ENCODE results near the gene GPR52.

GPR52 gene

GRCh38 chr1:174447866-174448530 lies at the start of gene GPR52:
Gene GPR52, plus strand, starts transcription at chr1:174447964. Its CDS starts 148 bp downstream, at chr1:174448112.
- Histone ChIP-seq H3K36me3 (no peaks in the 10 kb centered on the region), H3K27ac (no peak within 1 kb of the TSS), H3K9me3 (peaks cover 0 to 7% (median 0%) of the 10 kb centered on the region in 3 donors), H3K27me3 (no peaks in the 10 kb centered on the region), H3K4me1 (peaks cover 0 to 11% (median 2%) of the 10 kb centered on the region in 4 donors), H3K4me3 (no peak within 1 kb of the TSS)
- intact Hi-C loops (cut with DNase I; ENCODE audit: low total_unique reads): no loop called here
- TF ChIP-seq CTCF (IDR thresholded peaks at IDR 0.05): no peak
- DNase-seq: no peak

- no peak for DNase-seq
- H3K36me3 ChIP-seq: peaks cover 6 to 20% (median 13%) of the 10 kb centered on the region in 3 donors
- no peaks in the 10 kb centered on the region for H3K27me3 ChIP-seq
- TF ChIP-seq CTCF (IDR thresholded peaks at IDR 0.05): no peak
- H3K4me1 ChIP-seq: no peaks in the 10 kb centered on the region
- H3K4me3 ChIP-seq: no peak overlapping the region
- intact Hi-C loops (cut with DNase I; ENCODE audit: low total_unique reads): no loop called here
- H3K27ac ChIP-seq: no peak overlapping the region
- H3K9me3 ChIP-seq: peaks cover 0 to 8% (median 0%) of the 10 kb centered on the region in 3 donors
Measured at GRCh38 chr1:174398246-174398645, 49.5 kb upstream of the GPR52 start.

GRCh38 chr1:174399211-174399610 lies 48.6 kb upstream of the GPR52 start:
- H3K9me3 ChIP-seq: peaks cover 0 to 2% (median 0%) of the 10 kb centered on the region in 3 donors
- TF ChIP-seq CTCF (IDR thresholded peaks at IDR 0.05): no peak
- peaks cover under 1 to 10% (median 7%) of the 10 kb centered on the region in 3 donors for H3K36me3 ChIP-seq
- intact Hi-C loops (cut with DNase I; ENCODE audit: low total_unique reads): no loop called here
- no peak for DNase-seq
- H3K27me3 ChIP-seq: no peaks in the 10 kb centered on the region
- H3K4me1 ChIP-seq: no peaks in the 10 kb centered on the region
- H3K4me3 ChIP-seq: no peak overlapping the region
- H3K27ac ChIP-seq: no peak overlapping the region

- Histone ChIP-seq H3K4me1 (no peaks in the 10 kb centered on the region), H3K27ac (no peak overlapping the region), H3K27me3 (no peaks in the 10 kb centered on the region), H3K4me3 (no peak overlapping the region), H3K9me3 (no peaks in the 10 kb centered on the region), H3K36me3 (peaks cover 0 to 10% (median 0%) of the 10 kb centered on the region in 3 donors)
- intact Hi-C loops (cut with DNase I; ENCODE audit: low total_unique reads): no loop called here
- TF ChIP-seq CTCF (IDR thresholded peaks at IDR 0.05): no peak
- no peak for DNase-seq
Measured at GRCh38 chr1:174401075-174401474, 46.7 kb upstream of the GPR52 start.

- no peak for DNase-seq
- H3K27me3 ChIP-seq: no peaks in the 10 kb centered on the region
- H3K4me1 ChIP-seq: no peaks in the 10 kb centered on the region
- intact Hi-C loops (cut with DNase I; ENCODE audit: low total_unique reads): no loop called here
- no peaks in the 10 kb centered on the region for H3K9me3 ChIP-seq
- no peak overlapping the region for H3K4me3 ChIP-seq
- H3K27ac ChIP-seq: no peak overlapping the region
- no peak for TF ChIP-seq CTCF (IDR thresholded peaks at IDR 0.05)
- H3K36me3 ChIP-seq: no peaks in the 10 kb centered on the region
Measured at GRCh38 chr1:174405219-174405618, 42.5 kb upstream of the GPR52 start.

Data from tibial artery (tissue), 4 donors.